ENCODE measurements around the gene GRAMD1C. TPM values are rescaled to one million over a fixed set of nuclear protein-coding genes. Genes with fewer than 3 reads are reported as not detected.

Gene GRAMD1C
- total RNA-seq, 1 donor from 2014 or later, result 65.7 TPM

- DNase-seq, result peak; percentile 47
Observed at GRCh38 chr3:113953677-113954076, 115.1 kb downstream of the GRAMD1C start.

GRCh38 chr3:113954091-113954685 is 115.6 kb downstream of the GRAMD1C start:
- DNase-seq, result no peak

GRCh38 chr3:113963879-113964278 is 125.3 kb downstream of the GRAMD1C start:
- DNase-seq, result no peak

- no peak for DNase-seq
Observed at GRCh38 chr3:113966172-113966571, 127.6 kb downstream of the GRAMD1C start.

GRCh38 chr3:113968986-113969385 is 130.4 kb downstream of the GRAMD1C start:
- no peak for DNase-seq

- DNase-seq, result no peak
Observed at GRCh38 chr3:113977822-113978221, 139.2 kb downstream of the GRAMD1C start.

GRCh38 chr3:113979916-113980315 is 141.3 kb downstream of the GRAMD1C start:
- no peak for DNase-seq

GRCh38 chr3:113981803-113982202 is 143.2 kb downstream of the GRAMD1C start:
- no peak for DNase-seq

GRCh38 chr3:113983544-113983943 is 145.0 kb downstream of the GRAMD1C start:
- DNase-seq, result no peak

GRCh38 chr3:113985541-113985940 is 147.0 kb downstream of the GRAMD1C start:
- peak; percentile 18 for DNase-seq

Other genes with a start within 250 kb of the GRAMD1C start
- 6.5 and 12.3 TPM in 2 replicates for gene USF3, start 142.1 kb upstream of the GRAMD1C start, total RNA-seq
- gene NAA50, start 92.5 kb upstream of the GRAMD1C start, total RNA-seq, result 200 and 201 TPM in 2 replicates
- 150 and 196 TPM in 2 replicates for gene ATP6V1A, start 91.8 kb upstream of the GRAMD1C start, total RNA-seq
- 14.9 and 21.4 TPM in 2 replicates for gene ZDHHC23, start 109.2 kb downstream of the GRAMD1C start, total RNA-seq
- gene CCDC191, start 217.7 kb downstream of the GRAMD1C start, total RNA-seq, result 1.3 and 3.2 TPM in 2 replicates
- 33.2 and 38.5 TPM in 2 replicates for gene QTRT2, start 217.9 kb downstream of the GRAMD1C start, total RNA-seq

Data from dermis blood vessel endothelial cell (primary cell).